Subcutaneous preadipocyte (primary cell): ENCODE data around the gene B3GALNT2. TPM values are rescaled to one million over a fixed set of nuclear protein-coding genes. Genes with fewer than 3 reads are reported as not detected.

Source experiments
- small RNA-seq: library from RNA; depleted of rRNA; stranded (forward); fragments of <200 nt; gene quantifications from one replicate; pipeline ENCODE3, GENCODE V24; 2012
- total RNA-seq: library from RNA; depleted of rRNA; stranded (reverse); fragments of >200 nt; gene quantifications from 2 replicates; pipeline ENCODE4 v1.2.3, GENCODE V29; 2012

B3GALNT2 gene
- 33.1 and 57.3 TPM in 2 replicates for total RNA-seq

DNA sequence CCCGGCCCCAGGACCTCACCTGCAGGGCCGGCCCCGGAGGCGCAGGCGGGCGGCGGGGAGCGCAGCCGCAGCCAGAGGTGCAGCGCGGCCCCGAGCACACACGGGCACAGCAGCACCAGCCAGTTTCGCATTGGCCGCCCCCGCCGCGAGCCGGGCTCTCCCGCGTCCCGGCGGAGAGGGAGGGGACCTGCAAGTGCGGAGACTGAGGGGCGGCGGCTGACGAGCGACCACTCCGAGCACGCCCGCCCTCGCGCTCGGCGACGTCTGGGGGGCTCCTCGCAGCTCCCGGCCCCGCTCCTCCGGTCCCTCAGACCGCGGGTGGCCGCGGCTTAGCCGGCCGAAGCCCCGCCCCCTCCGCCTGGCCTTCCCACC is at the start of gene B3GALNT2:
Gene B3GALNT2, minus strand, starts transcription at position 331 of the 372 bp plus-strand sequence. Its CDS starts 200 bp downstream, at position 131.

Small RNAs within 50 kb of the gene (small RNA-seq; reads per million reads assigned to genes)
- not detected for gene MTCO3P46
- gene MTND4LP21 = not detected
- not detected for gene RPS21P1

Other genes with a start within 250 kb of the B3GALNT2 start
- gene ARID4B, start 176.3 kb downstream of the B3GALNT2 start, total RNA-seq = 18.0 and 20.9 TPM in 2 replicates
- gene GGPS1, start 175.9 kb downstream of the B3GALNT2 start, total RNA-seq = 13.3 and 15.1 TPM in 2 replicates
- 21.7 and 29.3 TPM in 2 replicates for gene TBCE, start 137.0 kb downstream of the B3GALNT2 start, total RNA-seq
- under 0.01 TPM in 1 of 2 replicates, not detected in the other for gene GNG4, start 145.3 kb upstream of the B3GALNT2 start, total RNA-seq